Subcutaneous adipose tissue (tissue), 4 donors: ENCODE results near the gene SHISA7. TPM values are rescaled to one million over a fixed set of nuclear protein-coding genes. Genes with fewer than 3 reads are reported as not detected.

Source experiments
- CTCF ChIP-seq: fragments of 450-650 bp; IDR thresholded peaks from one replicate; pipeline ENCODE4 v1.5.1; 2016; ENCODE audit warnings: low read depth, mild to moderate bottlenecking, control low read depth, antibody characterized with exemption, moderate library complexity
- total RNA-seq, 4 donors: library from RNA; depleted of rRNA; stranded (reverse); fragments of >200 nt; gene quantifications; one replicate each; pipeline ENCODE4 v1.1.0, GENCODE V29; 2016

SHISA7 gene
- total RNA-seq, 4 donors from 2014 or later: 0.16 TPM; not detected in 3

GRCh38 chr19:55384131-55384919 lies 58.8 kb downstream of the SHISA7 start, which contains the start of gene TMEM238:
Gene TMEM238, minus strand, starts transcription at chr19:55384292. Its CDS starts 33 bp downstream, at chr19:55384259.
- no peak for TF ChIP-seq CTCF

- no peak for TF ChIP-seq CTCF
These were observed 59.6 kb downstream of the SHISA7 start for GRCh38 chr19:55383279-55384130.

- no peak for TF ChIP-seq CTCF
These were observed 60.5 kb downstream of the SHISA7 start for GRCh38 chr19:55382522-55383054.

GRCh38 chr19:55382013-55382412 lies 61.1 kb downstream of the SHISA7 start:
- no peak for TF ChIP-seq CTCF

- no peak for TF ChIP-seq CTCF
These were observed 63.9 kb downstream of the SHISA7 start for GRCh38 chr19:55379174-55379573.

Other genes with a start within 250 kb of the SHISA7 start
- gene PTPRH, start 233.8 kb downstream of the SHISA7 start, total RNA-seq: 1 to 10 TPM in 2 of 4 donors, under 1 TPM in 2; 0.19 to 2.9 (median 1.3) TPM
- gene TMEM86B, start 214.5 kb downstream of the SHISA7 start, total RNA-seq: 1 to 10 TPM in 1 of 4 donors, under 1 TPM in 1, not detected in 2; 0.22 to 2.3 TPM
- gene PPP6R1, start 184.3 kb downstream of the SHISA7 start, total RNA-seq: 10 to 100 TPM; 23.6 to 42.8 (median 26.6) TPM
- gene HSPBP1, start 163.2 kb downstream of the SHISA7 start, total RNA-seq: 10 to 100 TPM in 2 of 4 donors, 1 to 10 TPM in 2; 4.9 to 17.9 (median 10.4) TPM
- gene BRSK1, start 159.3 kb downstream of the SHISA7 start, total RNA-seq: 1 to 10 TPM in 1 of 4 donors, under 1 TPM in 1, not detected in 2; 0.38 to 1.1 TPM
- gene TMEM150B, start 118.0 kb downstream of the SHISA7 start, total RNA-seq: 10 to 100 TPM in 3 of 4 donors, 1 to 10 TPM in 1; 10.0 to 17.8 (median 14.4) TPM
- gene KMT5C, start 103.4 kb downstream of the SHISA7 start, total RNA-seq: 10 to 100 TPM in 1 of 4 donors, 1 to 10 TPM in 3; 7.0 to 24.1 (median 8.0) TPM
- gene COX6B2, start 88.6 kb downstream of the SHISA7 start, total RNA-seq: not detected
- gene GARIN5B, start 80.0 kb downstream of the SHISA7 start, total RNA-seq: not detected
- not detected for gene IL11, start 72.8 kb downstream of the SHISA7 start, total RNA-seq
- not detected for gene TMEM190, start 66.5 kb downstream of the SHISA7 start, total RNA-seq
- gene TMEM238, start 59.0 kb downstream of the SHISA7 start, total RNA-seq: 1 to 10 TPM in 1 of 4 donors, under 1 TPM in 1, not detected in 2; 0.44 to 2.8 TPM
- 100 to 1,000 TPM; 283 to 590 (median 367) TPM for gene RPL28, start 57.4 kb downstream of the SHISA7 start, total RNA-seq
- 10 to 100 TPM in 1 of 4 donors, 1 to 10 TPM in 3; 4.1 to 12.8 (median 8.6) TPM for gene UBE2S, start 35.5 kb downstream of the SHISA7 start, total RNA-seq
- 10 to 100 TPM; 38.2 to 62.4 (median 45.7) TPM for gene ISOC2, start 18.3 kb upstream of the SHISA7 start, total RNA-seq
- gene C19orf85, start 21.5 kb upstream of the SHISA7 start, total RNA-seq: not detected
- gene ZNF628, start 33.3 kb upstream of the SHISA7 start, total RNA-seq: 1 to 10 TPM in 3 of 4 donors, under 1 TPM in 1; 0.88 to 2.6 (median 2.3) TPM
- 1 to 10 TPM; 1.0 to 2.3 (median 1.6) TPM for gene NAT14, start 41.9 kb upstream of the SHISA7 start, total RNA-seq
- 10 to 100 TPM in 2 of 4 donors, 1 to 10 TPM in 2; 2.1 to 16.7 (median 9.1) TPM for gene SSC5D, start 45.1 kb upstream of the SHISA7 start, total RNA-seq
- not detected for gene SBK2, start 93.8 kb upstream of the SHISA7 start, total RNA-seq
- gene SBK3, start 102.2 kb upstream of the SHISA7 start, total RNA-seq: not detected
- 1 to 10 TPM in 1 of 4 donors, under 1 TPM in 2, not detected in 1; 0.51 to 5.3 (median 0.66) TPM for gene ZNF579, start 137.5 kb upstream of the SHISA7 start, total RNA-seq
- gene FIZ1, start 156.2 kb upstream of the SHISA7 start, total RNA-seq: 10 to 100 TPM in 1 of 4 donors, 1 to 10 TPM in 3; 1.8 to 12.1 (median 2.7) TPM
- gene ZNF524, start 157.0 kb upstream of the SHISA7 start, total RNA-seq: 10 to 100 TPM in 3 of 4 donors, 1 to 10 TPM in 1; 3.8 to 33.5 (median 26.4) TPM
- 1 to 10 TPM; 1.8 to 8.9 (median 3.6) TPM for gene ZNF865, start 162.3 kb upstream of the SHISA7 start, total RNA-seq
- 1 to 10 TPM; 1.3 to 6.0 (median 2.3) TPM for gene ZNF784, start 181.3 kb upstream of the SHISA7 start, total RNA-seq
- gene ZNF580, start 197.7 kb upstream of the SHISA7 start, total RNA-seq: 10 to 100 TPM in 3 of 4 donors, 1 to 10 TPM in 1; 5.9 to 35.4 (median 12.3) TPM
- 10 to 100 TPM in 3 of 4 donors, 1 to 10 TPM in 1; 6.4 to 25.5 (median 19.0) TPM for gene ZNF581, start 200.3 kb upstream of the SHISA7 start, total RNA-seq
- 10 to 100 TPM in 1 of 4 donors, 1 to 10 TPM in 3; 1.8 to 24.1 (median 8.4) TPM for gene CCDC106, start 204.9 kb upstream of the SHISA7 start, total RNA-seq
- gene U2AF2, start 211.7 kb upstream of the SHISA7 start, total RNA-seq: 10 to 100 TPM; 51.8 to 96.8 (median 72.5) TPM
- 100 to 1,000 TPM in 1 of 4 donors, 10 to 100 TPM in 3; 27.6 to 118 (median 59.7) TPM for gene EPN1, start 231.9 kb upstream of the SHISA7 start, total RNA-seq